Stimulated activated naive CD4-positive, alpha-beta T cell (primary cell): ENCODE measurements around the gene VN1R5.

Source experiments
- DNase-seq, 6 experiments: peaks; one replicate each; lab custom pipeline; 2025; lab: John Stamatoyannopoulos, UW

VN1R5 gene

DNA sequence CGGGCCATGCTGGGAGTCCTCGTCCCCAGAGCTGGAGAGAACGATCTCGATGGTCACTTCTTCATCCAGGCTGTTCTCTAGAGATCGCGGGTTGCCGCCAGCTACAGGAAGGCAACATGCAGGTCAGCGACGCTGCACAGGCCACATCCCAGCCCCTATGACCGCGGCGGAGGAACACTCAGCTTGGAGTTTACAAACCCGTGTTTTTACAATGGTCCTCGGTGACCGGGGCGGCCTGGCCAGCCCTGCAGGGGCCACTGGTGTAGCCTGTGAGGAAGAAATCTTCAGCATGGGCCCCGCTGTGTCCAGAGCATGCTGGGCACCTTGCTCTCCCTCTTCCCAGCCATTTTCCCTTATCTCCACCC, 45.3 kb downstream of the VN1R5 start:
- DNase-seq = no peak

DNA sequence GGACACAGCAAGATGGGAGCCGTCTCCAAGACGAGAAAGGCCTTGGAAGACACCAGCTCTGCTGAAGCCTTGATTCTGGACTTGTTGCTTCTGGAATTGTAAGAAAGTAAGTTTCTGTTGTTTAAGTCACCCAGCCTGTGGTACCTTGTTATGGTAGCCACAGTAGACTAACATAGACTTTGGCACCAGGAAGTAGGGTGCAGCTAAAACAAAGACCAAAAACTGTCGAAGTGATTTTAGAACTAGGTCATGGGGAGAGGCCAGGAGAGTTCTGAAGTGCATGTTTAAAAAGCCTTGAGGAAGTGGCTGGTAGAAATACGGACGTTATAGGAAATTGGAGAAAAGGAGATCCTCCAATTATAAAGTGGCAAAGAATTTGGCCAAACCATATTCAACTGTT, 47.3 kb downstream of the VN1R5 start:
- DNase-seq = no peak

- no peak for DNase-seq
These were observed 48.2 kb downstream of the VN1R5 start for GRCh38 chr1:247304031-247304430.
